GM06990 (cell line): ENCODE data around the gene ETV5.

Experiments
- DNase-seq: peaks from one replicate; pipeline ENCODE4 v3.0.0-alpha.2; 2011; ENCODE audit not compliant: insufficient read length; ENCODE audit errors: extremely low read depth
- H3K27me3 ChIP-seq: replicated peaks from 2 replicates; pipeline ENCODE4 v1.6.0; 2011; ENCODE audit warnings: low read length; ENCODE audit not compliant: control insufficient read depth, insufficient read depth
- H3K36me3 ChIP-seq: 2 replicates; pipeline ENCODE4 v1.5.1; 2011; ENCODE audit warnings: low read length; ENCODE audit not compliant: control insufficient read depth, insufficient read depth
- H3K4me3 ChIP-seq: replicated peaks from 2 replicates; pipeline ENCODE4 v1.5.1; 2011; ENCODE audit warnings: low read depth, mild to moderate bottlenecking, control low read depth, low read length
- CTCF ChIP-seq: IDR thresholded peaks from 2 replicates; pipeline ENCODE4 v1.5.1; 2011; ENCODE audit warnings: low read length, control low read depth, mild to moderate bottlenecking, inconsistent platforms; ENCODE audit not compliant: insufficient read depth, poor library complexity, severe bottlenecking

ETV5 gene

DNA sequence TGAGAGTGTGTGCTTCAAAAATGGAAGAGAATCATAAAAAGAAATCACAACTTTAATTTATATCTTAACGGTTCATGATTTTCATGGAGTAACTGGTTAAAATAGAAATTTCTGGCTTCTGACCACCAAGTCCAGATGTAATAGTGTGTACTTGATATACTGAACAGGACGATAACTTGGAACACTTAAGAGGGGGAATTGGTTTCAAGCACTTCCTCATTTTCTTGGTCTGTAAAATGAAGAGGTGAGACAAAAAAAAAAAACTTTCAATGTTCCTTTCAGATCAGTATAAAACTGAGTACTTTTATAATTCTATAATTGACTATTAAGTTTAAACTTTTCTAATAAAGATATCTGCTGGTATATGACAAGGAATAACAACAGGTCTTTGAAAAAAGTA is 107.0 kb downstream of the ETV5 start:
- no peaks in the 10 kb centered on the region for H3K36me3 ChIP-seq
- H3K4me3 ChIP-seq: no peak overlapping the region
- H3K27me3 ChIP-seq: no peaks in the 10 kb centered on the region
- no peak for DNase-seq
- TF ChIP-seq CTCF: no peak

GRCh38 chr3:185999221-185999620 is 109.7 kb downstream of the ETV5 start:
- no peak for DNase-seq
- H3K27me3 ChIP-seq: no peaks in the 10 kb centered on the region
- H3K36me3 ChIP-seq: no peaks in the 10 kb centered on the region
- no peak for TF ChIP-seq CTCF
- no peak overlapping the region for H3K4me3 ChIP-seq

- H3K36me3 ChIP-seq: no peaks in the 10 kb centered on the region
- no peak overlapping the region for H3K4me3 ChIP-seq
- TF ChIP-seq CTCF: no peak
- no peaks in the 10 kb centered on the region for H3K27me3 ChIP-seq
- DNase-seq: no peak
Measured at GRCh38 chr3:185998136-185998535, 110.8 kb downstream of the ETV5 start.

DNA sequence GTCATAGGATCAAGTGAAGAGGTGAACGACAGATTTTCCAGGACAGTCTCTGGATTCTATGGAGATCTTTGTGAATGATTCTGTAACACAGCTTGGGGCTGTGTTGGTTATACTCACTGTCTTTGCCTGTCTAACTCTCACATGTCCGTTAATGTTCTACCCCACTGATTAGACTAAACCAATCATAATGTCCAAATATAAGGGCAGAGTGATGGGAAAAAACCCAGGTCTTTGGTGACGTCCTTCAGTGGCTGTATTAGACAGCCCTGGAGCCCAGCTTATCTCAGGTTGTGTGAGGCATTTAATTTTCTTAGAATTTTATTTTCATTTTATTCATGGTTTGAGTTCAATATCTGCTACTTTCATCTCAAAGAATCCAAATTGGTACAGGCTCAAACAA is 111.8 kb downstream of the ETV5 start:
- no peak for DNase-seq
- Histone ChIP-seq H3K4me3 (no peak overlapping the region), H3K27me3 (no peaks in the 10 kb centered on the region), H3K36me3 (no peaks in the 10 kb centered on the region)
- no peak for TF ChIP-seq CTCF
